DND-41 (cell line): ENCODE data around the gene DLG2.

ENCODE experiments used
- ATAC-seq: fragments of 200-7000 bp; cut with Tn5 transposase; 3 replicates; pipeline ENCODE4 v1.9.1; 2021; ENCODE audit warnings: low read depth; ENCODE audit not compliant: insufficient read depth
- DNase-seq: peaks from one replicate; pipeline ENCODE4 v3.0.0-alpha.2; 2020
- H2AFZ ChIP-seq: 2 replicates; pipeline ENCODE4 v1.6.0; 2012; ENCODE audit warnings: low read depth, low read length
- H3K27ac ChIP-seq: 2 replicates; pipeline ENCODE4 v1.5.1; 2012; ENCODE audit warnings: low read length, inconsistent platforms
- H3K27me3 ChIP-seq: fragments of 200-600 bp; sonication (generic); 2 replicates; pipeline ENCODE4 v1.6.0; 2012; ENCODE audit warnings: low read length, mild to moderate bottlenecking, inconsistent platforms; ENCODE audit not compliant: insufficient read depth, poor library complexity
- H3K36me3 ChIP-seq: 2 replicates; pipeline ENCODE4 v1.5.1; 2012; ENCODE audit warnings: low read length, inconsistent platforms; ENCODE audit not compliant: insufficient read depth
- H3K4me1 ChIP-seq: 2 replicates; pipeline ENCODE4 v1.5.1; 2012; ENCODE audit warnings: mild to moderate bottlenecking, low read length; ENCODE audit not compliant: insufficient read depth
- H3K4me2 ChIP-seq: 2 replicates; pipeline ENCODE4 v1.6.0; 2012; ENCODE audit warnings: mild to moderate bottlenecking, moderate library complexity, low read length, inconsistent platforms; ENCODE audit not compliant: insufficient read depth
- H3K4me3 ChIP-seq, 2 experiments: fragments of 200-600 bp in 1 of 2; shearing (Covaris generic) in 1 of 2; 2 replicates each; pipeline ENCODE4 v1.5.1; 2012 to 2016; ENCODE audit warnings: inconsistent platforms in 2 of 2, low read length in 2 of 2, mild to moderate bottlenecking in 2 of 2, low read depth in 1 of 2, moderate library complexity in 1 of 2
- H3K79me2 ChIP-seq: 2 replicates; pipeline ENCODE4 v1.6.0; 2012; ENCODE audit warnings: low read length, inconsistent platforms; ENCODE audit not compliant: insufficient read depth
- H3K9ac ChIP-seq: 2 replicates; pipeline ENCODE4 v1.6.0; 2012; ENCODE audit warnings: low read depth, mild to moderate bottlenecking, inconsistent platforms, low read length, moderate library complexity
- H3K9me3 ChIP-seq: 2 replicates; pipeline ENCODE4 v1.5.1; 2012; ENCODE audit warnings: low read length, moderate library complexity, mild to moderate bottlenecking, inconsistent platforms; ENCODE audit not compliant: insufficient read depth, severe bottlenecking
- H4K20me1 ChIP-seq: 2 replicates; pipeline ENCODE4 v1.6.0; 2012; ENCODE audit warnings: low read length; ENCODE audit not compliant: insufficient read depth
- CTCF ChIP-seq: IDR thresholded peaks from 2 replicates; pipeline ENCODE4 v1.5.1; 2012; ENCODE audit warnings: borderline replicate concordance, low read length, moderate library complexity, mild to moderate bottlenecking; ENCODE audit not compliant: poor library complexity, severe bottlenecking; ENCODE audit errors: extremely low read depth
- EZH2 ChIP-seq: IDR thresholded peaks from 3 replicates; pipeline ENCODE4 v1.6.1; 2012; ENCODE audit warnings: borderline replicate concordance, low read depth, mild to moderate bottlenecking, moderate library complexity, low read length, inconsistent platforms; ENCODE audit not compliant: severe bottlenecking

Gene DLG2

GRCh38 chr11:84825106-84825660 lies 802.0 kb downstream of the DLG2 start:
- TF ChIP-seq CTCF (no peak), EZH2 (no peak)
- Histone ChIP-seq H3K4me1 (no peaks in the 10 kb centered on the region), H3K9me3 (no peaks in the 10 kb centered on the region), H3K27me3 (no peaks in the 10 kb centered on the region), H3K79me2 (no peaks in the 10 kb centered on the region), H3K9ac (no peak overlapping the region), H3K4me3 (no peak overlapping the region), H2AFZ (no peak overlapping the region), H4K20me1 (no peaks in the 10 kb centered on the region), H3K36me3 (no peaks in the 10 kb centered on the region), H3K27ac (no peak overlapping the region), H3K4me2 (no peak overlapping the region)
- no peak for ATAC-seq
- DNase-seq: no peak

DNA sequence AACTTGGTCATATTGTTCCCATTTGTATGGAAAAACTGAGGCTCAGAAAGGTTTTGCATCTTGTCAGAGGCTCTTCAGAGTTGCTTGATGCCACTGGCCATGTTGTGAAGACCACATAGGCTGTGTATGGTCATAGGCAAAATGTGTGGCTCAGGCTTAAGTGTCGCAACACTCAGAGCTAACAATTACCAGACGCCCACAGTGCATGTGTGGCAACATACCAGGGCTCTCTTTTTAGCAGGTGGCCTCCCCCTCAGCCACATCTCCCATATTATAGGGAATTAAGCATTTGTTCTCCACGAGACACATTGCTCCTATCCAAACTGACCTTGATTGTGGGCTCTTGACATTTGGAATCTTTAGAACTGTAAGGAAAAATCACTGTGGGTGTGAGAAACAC lies 802.5 kb downstream of the DLG2 start:
- Histone ChIP-seq H3K4me3 (no peak overlapping the region), H3K9me3 (no peaks in the 10 kb centered on the region), H3K27me3 (no peaks in the 10 kb centered on the region), H3K9ac (no peak overlapping the region), H3K79me2 (no peaks in the 10 kb centered on the region), H4K20me1 (no peaks in the 10 kb centered on the region), H3K4me1 (no peaks in the 10 kb centered on the region), H2AFZ (no peak overlapping the region), H3K36me3 (no peaks in the 10 kb centered on the region), H3K4me2 (no peak overlapping the region), H3K27ac (no peak overlapping the region)
- ATAC-seq (no peak), DNase-seq (no peak)
- no peak for TF ChIP-seq EZH2
- no peak for TF ChIP-seq CTCF

DNA sequence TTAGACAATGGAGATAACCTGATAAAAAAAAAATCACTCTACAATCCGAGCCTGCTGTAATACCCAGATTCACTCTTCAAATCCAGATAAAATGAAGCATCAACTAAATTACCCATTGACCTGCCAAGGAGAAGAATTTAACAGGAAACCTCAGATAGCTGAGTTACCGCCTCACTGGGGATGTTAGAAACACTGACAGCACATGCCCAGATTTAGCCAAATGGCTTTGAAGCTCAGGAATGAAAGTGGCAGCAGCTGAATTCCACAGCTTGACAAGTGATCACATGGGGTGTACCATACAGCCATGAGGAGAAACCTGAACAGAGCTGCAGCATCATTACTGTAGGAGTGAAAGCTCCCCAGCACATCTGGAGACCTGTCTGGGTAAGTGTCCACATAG lies 807.6 kb downstream of the DLG2 start:
- Histone ChIP-seq H3K4me1 (no peaks in the 10 kb centered on the region), H3K27me3 (no peaks in the 10 kb centered on the region), H3K27ac (no peak overlapping the region), H3K36me3 (no peaks in the 10 kb centered on the region), H3K4me3 (no peak overlapping the region), H3K9ac (no peak overlapping the region), H3K4me2 (no peak overlapping the region), H3K79me2 (no peaks in the 10 kb centered on the region), H3K9me3 (no peaks in the 10 kb centered on the region), H2AFZ (no peak overlapping the region), H4K20me1 (no peaks in the 10 kb centered on the region)
- TF ChIP-seq CTCF: no peak
- TF ChIP-seq EZH2: no peak
- DNase-seq (no peak), ATAC-seq (no peak)

- no peak overlapping the region for H2AFZ ChIP-seq
- no peak overlapping the region for H3K27ac ChIP-seq
- no peak for TF ChIP-seq CTCF
- TF ChIP-seq EZH2: no peak
- H4K20me1 ChIP-seq: no peaks in the 10 kb centered on the region
- DNase-seq (no peak), ATAC-seq (no peak)
- H3K4me2 ChIP-seq: no peak overlapping the region
- no peaks in the 10 kb centered on the region for H3K36me3 ChIP-seq
- H3K4me1 ChIP-seq: no peaks in the 10 kb centered on the region
- no peaks in the 10 kb centered on the region for H3K27me3 ChIP-seq
- no peak overlapping the region for H3K4me3 ChIP-seq
- H3K9ac ChIP-seq: no peak overlapping the region
- no peaks in the 10 kb centered on the region for H3K79me2 ChIP-seq
- no peaks in the 10 kb centered on the region for H3K9me3 ChIP-seq
Measured at GRCh38 chr11:84819128-84819527, 808.0 kb downstream of the DLG2 start.
